H1 (cell line): ENCODE measurements around the gene PRKCD. TPM values are rescaled to one million over a fixed set of nuclear protein-coding genes. Genes with fewer than 3 reads are reported as not detected.

Experiments
- CTCF ChIA-PET: fragments of 300-600 bp; sonication (Branson Sonifier 250); formaldehyde crosslinking; loops from one replicate; lab custom pipeline; 2021; ENCODE audit not compliant: partially characterized antibody; lab: Charles Lee
- POLR2A ChIA-PET: fragments of 300-600 bp; sonication (Branson Sonifier 250); formaldehyde crosslinking; loops from one replicate; lab custom pipeline; 2021; ENCODE audit warnings: inconsistent platforms; ENCODE audit not compliant: partially characterized antibody; lab: Charles Lee
- DNase-seq, 2 experiments: peaks; one replicate each; pipeline versions ENCODE4 v3.0.0 to v3.0.0-alpha.2; 2010 to 2022; ENCODE audit warnings: low spot score in 2 of 2, low read depth in 1 of 2, mixed read lengths in 1 of 2
- FAIRE-seq: peaks from 2 replicates; lab custom pipeline; 2011; peaks lifted over from hg19 to GRCh38; lab: Jason Lieb, UNC
- H2AFZ ChIP-seq: 2 replicates; pipeline ENCODE4 v1.8.1; 2012; ENCODE audit warnings: low read length, inconsistent platforms
- H2AK5ac ChIP-seq: 2 replicates; pipeline ENCODE4 v1.6.1; 2013; ENCODE audit warnings: low read depth, low read length
- H2BK120ac ChIP-seq: replicated peaks from 2 replicates; pipeline ENCODE3; 2013; ENCODE audit warnings: low read depth, low read length, inconsistent platforms
- H2BK12ac ChIP-seq: 2 replicates; pipeline ENCODE4 v1.6.1; 2013; ENCODE audit warnings: low read depth, low read length
- H2BK15ac ChIP-seq: 2 replicates; pipeline ENCODE4 v1.6.1; 2013; ENCODE audit warnings: low read length
- H2BK20ac ChIP-seq: 2 replicates; pipeline ENCODE4 v1.6.1; 2013; ENCODE audit warnings: low read length
- H2BK5ac ChIP-seq: 2 replicates; pipeline ENCODE4 v1.6.1; 2013; ENCODE audit warnings: low read depth, low read length
- H3K14ac ChIP-seq: 2 replicates; pipeline ENCODE4 v1.6.1; 2013; ENCODE audit warnings: inconsistent platforms; ENCODE audit not compliant: insufficient read length
- H3K18ac ChIP-seq: 2 replicates; pipeline ENCODE4 v1.6.1; 2013; ENCODE audit warnings: low read length; ENCODE audit errors: extremely low read depth
- H3K23ac ChIP-seq: 2 replicates; pipeline ENCODE4 v1.6.1; 2013; ENCODE audit warnings: inconsistent platforms; ENCODE audit not compliant: insufficient read length
- H3K23me2 ChIP-seq: 2 replicates; pipeline ENCODE4 v1.6.1; 2013; ENCODE audit warnings: low read depth, low read length
- H3K27ac ChIP-seq: 2 replicates; pipeline ENCODE4 v1.6.1; 2011; ENCODE audit warnings: low read depth, low read length, inconsistent platforms
- H3K27me3 ChIP-seq, 4 experiments: replicated peaks in 1 of 4; 1 replicate in 1 of 4; 2 replicates in 3 of 4; pipeline versions ENCODE4 v1.6.1 to v1.8.1; 2011 to 2013; ENCODE audit warnings: low read length in 3 of 4, mild to moderate bottlenecking in 3 of 4, inconsistent platforms in 2 of 4, mixed read lengths in 2 of 4, moderate library complexity in 1 of 4; ENCODE audit not compliant: control insufficient read depth in 3 of 4, insufficient read depth in 3 of 4; ENCODE audit errors: extremely low read depth in 1 of 4
- H3K36me3 ChIP-seq, 4 experiments: 2 replicates each; pipeline versions ENCODE4 v1.6.1 to v1.8.1; 2011 to 2013; ENCODE audit warnings: mild to moderate bottlenecking in 4 of 4, low read length in 3 of 4, moderate library complexity in 2 of 4, control low read depth in 1 of 4, inconsistent platforms in 1 of 4; ENCODE audit not compliant: insufficient read depth in 4 of 4, control insufficient read depth in 2 of 4
- H3K4ac ChIP-seq: replicated peaks from 2 replicates; pipeline ENCODE3; 2013; ENCODE audit warnings: low read length, low read depth, mixed read lengths, inconsistent platforms; ENCODE audit not compliant: insufficient read length
- H3K4me1 ChIP-seq, 4 experiments: replicated peaks in 1 of 4; 1 replicate in 1 of 4; 2 replicates in 3 of 4; pipeline versions ENCODE4 v1.6.1 to v1.8.1; 2011 to 2013; ENCODE audit warnings: low read length in 3 of 4, inconsistent platforms in 2 of 4, mixed read lengths in 1 of 4; ENCODE audit not compliant: insufficient read depth in 4 of 4, control insufficient read depth in 3 of 4
- H3K4me2 ChIP-seq, 2 experiments: 2 replicates each; pipeline versions ENCODE4 v1.6.1 to v1.8.1; 2011 to 2013; ENCODE audit warnings: low read depth in 2 of 2, low read length in 2 of 2, control low read depth in 1 of 2, inconsistent platforms in 1 of 2, mild to moderate bottlenecking in 1 of 2; ENCODE audit not compliant: insufficient read depth in 1 of 2
- H3K4me3 ChIP-seq, 4 experiments: fragments of 200-600, 300-600 bp in 1 of 4; sonication (generic), shearing (Covaris generic), sonication (Bioruptor Twin) in 1 of 4; 2 replicates each; pipeline versions ENCODE4 v1.5.1 to v1.8.1; 2011 to 2016; ENCODE audit warnings: low read length in 4 of 4, low read depth in 3 of 4, control low read depth in 2 of 4, inconsistent platforms in 2 of 4, mild to moderate bottlenecking in 2 of 4, mixed read lengths in 1 of 4, moderate library complexity in 1 of 4; ENCODE audit not compliant: insufficient read depth in 2 of 4; ENCODE audit errors: extremely low read depth in 1 of 4
- H3K56ac ChIP-seq: replicated peaks from 2 replicates; pipeline ENCODE3; 2013; ENCODE audit warnings: low read depth, mild to moderate bottlenecking, mixed read lengths, low read length, inconsistent platforms; ENCODE audit not compliant: insufficient read length
- H3K79me1 ChIP-seq: 2 replicates; pipeline ENCODE4 v1.6.1; 2013; ENCODE audit warnings: low read depth, low read length, control low read depth
- H3K79me2 ChIP-seq, 2 experiments: 2 replicates each; pipeline versions ENCODE4 v1.6.1 to v1.8.1; 2012 to 2013; ENCODE audit warnings: low read length in 2 of 2, mild to moderate bottlenecking in 2 of 2, inconsistent platforms in 1 of 2; ENCODE audit not compliant: insufficient read depth in 2 of 2, control insufficient read depth in 1 of 2
- H3K9ac ChIP-seq, 4 experiments: replicated peaks in 1 of 4; 1 replicate in 1 of 4; 2 replicates in 3 of 4; pipeline versions ENCODE4 v1.6.1 to v1.8.1; 2011 to 2013; ENCODE audit warnings: low read depth in 3 of 4, low read length in 3 of 4, control low read depth in 2 of 4, mild to moderate bottlenecking in 2 of 4, moderate library complexity in 2 of 4, inconsistent platforms in 1 of 4; ENCODE audit errors: extremely low read depth in 1 of 4
- H3K9me3 ChIP-seq, 2 experiments: 2 replicates each; pipeline versions ENCODE4 v1.6.1 to v1.8.1; 2012 to 2013; ENCODE audit warnings: mild to moderate bottlenecking in 2 of 2, moderate library complexity in 2 of 2, control low read depth in 1 of 2, inconsistent platforms in 1 of 2, low read depth in 1 of 2, low read length in 1 of 2, mixed read lengths in 1 of 2; ENCODE audit not compliant: insufficient read depth in 2 of 2
- H4K20me1 ChIP-seq, 2 experiments: replicated peaks in 1 of 2; 2 replicates each; pipeline versions ENCODE3 to v1.8.1; 2011 to 2013; ENCODE audit warnings: inconsistent platforms in 2 of 2, low read length in 2 of 2, mild to moderate bottlenecking in 1 of 2; ENCODE audit not compliant: insufficient read depth in 2 of 2, control insufficient read depth in 1 of 2
- H4K5ac ChIP-seq: 2 replicates; pipeline ENCODE4 v1.6.1; 2013; ENCODE audit warnings: low read length, low read depth, mixed read lengths, inconsistent platforms; ENCODE audit not compliant: insufficient read length
- H4K8ac ChIP-seq: 2 replicates; pipeline ENCODE4 v1.8.0; 2013; ENCODE audit warnings: mild to moderate bottlenecking, moderate library complexity, low read length, inconsistent platforms; ENCODE audit not compliant: insufficient read depth; ENCODE audit errors: extremely low read depth
- H4K91ac ChIP-seq: replicated peaks from 2 replicates; pipeline ENCODE3; 2013; ENCODE audit warnings: low read length, mixed read lengths, inconsistent platforms; ENCODE audit not compliant: insufficient read length
- ASH2L ChIP-seq: fragments of 200-600, 300-600 bp; sonication (generic); IDR thresholded peaks from one replicate; pipeline ENCODE4 v1.7.1; 2017; ENCODE audit warnings: low read length
- BACH1 ChIP-seq: IDR thresholded peaks from 2 replicates; pipeline ENCODE4 v1.6.1; 2012; ENCODE audit warnings: low read length, improper control_type of control experiment
- BCL11A ChIP-seq, 2 experiments: IDR thresholded peaks; one replicate each; pipeline ENCODE4 v1.6.1; 2011; ENCODE audit warnings: low read depth in 2 of 2, low read length in 2 of 2, mild to moderate bottlenecking in 2 of 2
- POU5F1 ChIP-seq: IDR thresholded peaks from 2 replicates; pipeline ENCODE4 v1.6.1; 2011; ENCODE audit warnings: low read depth, mild to moderate bottlenecking, low read length, moderate library complexity
- RXRA ChIP-seq: IDR thresholded peaks from 2 replicates; pipeline ENCODE4 v1.6.1; 2011; ENCODE audit warnings: low read depth, mild to moderate bottlenecking, low read length, moderate library complexity; ENCODE audit not compliant: insufficient read depth
- WGBS, 2 experiments: shearing (Covaris generic) in 1 of 2; methylation state at CpG; one replicate each; pipeline versions ENCODE4 v1.1.6 to v1.1.7; 2013 to 2015; ENCODE audit warnings: low lambda C conversion rate in 2 of 2, mixed read lengths in 2 of 2, inconsistent platforms in 1 of 2, low coverage in 1 of 2, missing lambda C conversion rate in 1 of 2; ENCODE audit not compliant: insufficient replicate concordance in 2 of 2, insufficient coverage in 1 of 2, insufficient read length in 1 of 2; ENCODE audit errors: extremely low coverage in 1 of 2, missing lambda C conversion rate in 1 of 2; 5-methylcytosine and 5-hydroxymethylcytosine counted together
- polyA plus RNA-seq, 7 experiments: library from polyadenylated mRNA; depleted of rRNA in 3 of 7; stranded (reverse) in 5 of 7; unstranded in 2 of 7; fragments of >200 nt in 5 of 7; fragments of 200-250 nt in 2 of 7; gene quantifications; 1 replicate in 5 of 7; 2 replicates in 1 of 7; 4 replicates in 1 of 7; pipeline versions ENCODE4 v1.2.1 to v1.2.3, GENCODE V29; 2011 to 2013; ENCODE audit warnings: missing spikeins in 2 of 7, mixed read lengths in 2 of 7
- total RNA-seq: library from RNA; stranded (reverse); fragmentation: NEBNext Ultra II Directional; extraction: Animal tissue kit (Norgen Biotek cat#: 25700); gene quantifications from 2 replicates; pipeline ENCODE4 v1.2.1, GENCODE V29; 2021

The PRKCD gene
- total and polyA plus RNA-seq, 2 of the 8 experiments (the other 6 are each of a cell fraction or from before 2014, with no cell fraction given): 22.6 to 23.9 TPM

- no peak overlapping the region for H3K56ac ChIP-seq
- no peak overlapping the region for H4K91ac ChIP-seq
- no peaks in the 10 kb centered on the region; a peak in 1 of 4 replicates for H3K79me2 ChIP-seq
- no peaks in the 10 kb centered on the region for H3K9me3 ChIP-seq
- H3K4me1 ChIP-seq: peaks cover 0 to 2% (median 0%) of the 10 kb centered on the region in 4 experiments; a peak in 1 of 7 replicates
- H4K5ac ChIP-seq: no peak overlapping the region
- no peak overlapping the region for H3K18ac ChIP-seq
- no peak overlapping the region for H2BK120ac ChIP-seq
- TF ChIP-seq RXRA: no peak
- no peak for TF ChIP-seq POU5F1
- TF ChIP-seq BACH1: no peak
- TF ChIP-seq ASH2L: no peak
- no peak for TF ChIP-seq BCL11A (IDR thresholded peaks at IDR 0.05; ENCODE audit: low read depth in 2 of 2, low read length in 2 of 2)
- no peak overlapping the region for H3K9ac ChIP-seq
- no peak overlapping the region for H2AFZ ChIP-seq
- H2BK5ac ChIP-seq: no peak overlapping the region
- H2AK5ac ChIP-seq: no peak overlapping the region
- H3K23ac ChIP-seq: no peak overlapping the region
- H2BK15ac ChIP-seq: no peak overlapping the region
- no peak overlapping the region for H3K4me2 ChIP-seq
- DNase-seq (no peak), FAIRE-seq (no peak)
- no peaks in the 10 kb centered on the region for H3K23me2 ChIP-seq
- peaks cover 18 to 47% of the 10 kb centered on the region in 2 experiments for H4K20me1 ChIP-seq
- no peak overlapping the region for H3K27ac ChIP-seq
- WGBS, 2 experiments: 89% methylated on average over 5 of the region's 7 CpGs; no CpG with 5 or more reads in 1 of the 2 experiments
- H3K4ac ChIP-seq: no peak overlapping the region
- no peak overlapping the region for H3K14ac ChIP-seq
- H2BK12ac ChIP-seq: no peak overlapping the region
- ChIA-PET CTCF (interaction anchor here (0.6 to 6.6 kb wide), 4 partner anchors 10 to 173 kb away, joined by 3 to 64 read pairs (median 8); no protein-coding TSS in a partner anchor), POLR2A (interaction anchor here (1.9 to 28.5 kb wide), 4 partner anchors 10 to 111 kb away, joined by 7 to 449 read pairs (median 20); partner anchors contain the start of gene TKT)
- H4K8ac ChIP-seq: no peak overlapping the region
- H3K4me3 ChIP-seq: no peak overlapping the region
- no peak overlapping the region for H2BK20ac ChIP-seq
- peaks cover 55 to 75% (median 72%) of the 10 kb centered on the region in 4 experiments for H3K36me3 ChIP-seq
- no peaks in the 10 kb centered on the region; the same call in 1 of the 2 replicates for H3K79me1 ChIP-seq
- no peaks in the 10 kb centered on the region for H3K27me3 ChIP-seq
Measured at GRCh38 chr3:53225651-53226050, 64.6 kb downstream of the PRKCD start.
